Limb (tissue), 2 donors: ENCODE results near the gene TCP11X1.
"Not testable (repeated sequence)": the region's sequence is repeated elsewhere in the genome, so short reads cannot be mapped to it uniquely, and the experiment has no call there.

Experiments
- DNase-seq, 2 donors: peaks; one replicate each; pipeline ENCODE4 v3.0.0-alpha.2; 2016; ENCODE audit errors: extremely low spot score in 2 of 2

The TCP11X1 gene

DNA sequence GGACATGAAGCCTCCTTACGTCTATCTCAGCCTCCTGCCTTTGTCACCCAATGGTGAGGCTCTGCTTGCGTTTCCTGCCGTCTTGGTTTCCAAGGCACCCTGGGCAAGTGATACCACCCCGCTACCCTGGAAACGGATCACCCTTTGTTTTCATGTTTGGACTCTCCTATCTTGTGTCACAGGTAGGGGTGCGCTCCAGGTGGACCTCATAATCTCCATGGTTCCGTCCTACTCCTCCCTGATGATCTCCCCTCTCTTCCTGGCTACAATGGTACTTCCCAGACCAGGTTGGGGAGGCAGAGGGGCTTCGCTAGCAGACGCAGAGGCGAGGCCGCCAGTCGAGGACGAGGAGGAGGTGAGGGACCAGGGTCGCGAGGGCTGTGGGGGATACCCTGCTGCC is at the start of gene TCP11X1:
Gene TCP11X1, plus strand, starts transcription at position 316 of the 400 bp plus-strand sequence.
- DNase-seq = not testable (repeated sequence)

DNA sequence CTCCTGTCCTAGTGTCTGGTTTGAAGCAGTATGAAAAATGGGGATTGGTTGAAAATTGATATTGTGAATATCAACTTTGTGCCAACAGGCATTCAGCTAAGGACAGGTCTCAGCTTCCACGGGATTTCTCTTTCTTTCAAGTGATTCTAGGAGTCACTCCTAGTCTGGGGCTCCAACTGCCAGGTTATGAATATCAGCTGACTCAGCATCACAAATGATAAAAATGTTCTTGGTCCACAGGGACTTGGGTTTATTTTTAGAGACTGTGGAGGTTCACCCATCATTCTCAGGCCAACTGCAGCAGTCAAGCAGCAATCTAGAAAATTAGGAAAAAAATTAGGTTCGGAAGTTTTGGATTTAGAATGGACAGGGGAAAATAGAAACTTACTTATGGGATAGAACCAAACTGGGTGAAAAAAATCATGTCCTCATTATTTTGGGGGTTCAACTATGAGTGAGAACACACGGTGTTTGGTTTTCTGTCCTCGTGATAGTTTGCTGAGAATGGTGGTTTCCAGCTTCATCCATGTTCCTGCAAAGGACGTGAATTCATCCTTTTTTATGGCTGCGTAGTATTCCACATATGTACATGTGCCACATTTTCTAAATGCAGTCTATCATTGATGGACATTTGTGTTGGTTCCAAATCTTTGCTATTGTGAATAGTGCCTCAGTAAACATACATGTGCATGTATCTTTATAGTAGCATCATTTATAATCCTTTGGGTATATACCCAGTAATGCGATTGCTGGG is 29.0 kb upstream of the TCP11X1 start:
- no peak for DNase-seq

DNA sequence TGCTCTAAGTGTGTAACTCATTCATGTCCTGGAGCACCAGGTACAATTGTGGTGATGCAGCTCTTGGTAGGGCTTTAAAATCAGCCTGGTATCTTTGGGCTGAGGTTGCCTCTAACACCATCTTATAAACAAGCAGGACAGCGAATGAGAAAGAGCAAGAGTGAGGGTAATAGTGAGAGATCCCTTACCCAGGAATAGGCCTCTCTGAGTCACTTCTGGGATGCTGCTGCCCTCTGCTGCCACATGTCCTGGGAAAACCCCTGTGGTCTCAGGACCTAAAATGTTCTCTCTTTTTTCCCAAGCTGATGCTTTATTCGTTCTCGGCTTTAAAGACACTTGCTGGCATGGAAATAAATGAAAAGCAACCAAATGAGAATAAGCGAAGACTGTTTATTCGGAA is 7.2 kb upstream of the TCP11X1 start:
- DNase-seq = not testable (repeated sequence)

DNA sequence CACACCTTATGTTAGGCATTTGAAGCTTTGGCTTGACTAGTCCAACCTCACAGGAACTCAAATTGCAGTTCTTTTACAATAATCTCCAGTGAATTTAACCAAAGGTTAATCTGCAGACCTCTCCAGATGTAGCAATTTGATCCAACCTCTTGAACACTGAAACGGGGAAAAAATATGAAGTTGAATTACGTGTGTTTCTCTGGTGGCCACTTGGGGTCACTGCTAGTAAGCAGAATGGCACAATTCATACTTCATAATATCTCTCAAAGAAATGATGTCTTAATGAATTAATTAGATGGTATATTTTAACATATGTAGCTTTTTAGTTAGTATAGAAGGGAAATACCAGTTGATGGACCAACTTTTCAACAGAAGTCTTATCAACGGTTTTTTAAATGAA is 1.4 kb downstream of the TCP11X1 start:
- DNase-seq = not testable (repeated sequence)

DNA sequence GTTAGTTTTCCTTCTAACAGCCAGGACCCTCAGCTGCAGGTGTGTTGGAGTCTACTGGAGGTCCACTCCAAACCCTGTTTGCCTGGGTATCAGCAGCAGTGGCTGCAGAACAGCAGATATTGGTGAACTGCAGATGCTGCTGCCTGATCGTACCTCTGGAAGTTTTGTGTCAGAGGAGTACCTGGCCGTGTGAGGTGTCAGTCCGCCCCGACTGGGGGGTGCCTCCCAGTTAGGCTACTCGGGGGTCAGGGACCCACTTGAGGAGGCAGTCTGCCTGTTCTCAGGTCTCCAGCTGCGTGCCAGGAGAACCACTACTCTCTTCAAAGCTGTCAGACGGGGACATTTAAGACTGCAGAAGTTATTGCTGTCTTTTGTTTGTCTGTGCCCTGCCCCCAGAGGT is 20.6 kb downstream of the TCP11X1 start:
- not testable (repeated sequence) for DNase-seq

DNA sequence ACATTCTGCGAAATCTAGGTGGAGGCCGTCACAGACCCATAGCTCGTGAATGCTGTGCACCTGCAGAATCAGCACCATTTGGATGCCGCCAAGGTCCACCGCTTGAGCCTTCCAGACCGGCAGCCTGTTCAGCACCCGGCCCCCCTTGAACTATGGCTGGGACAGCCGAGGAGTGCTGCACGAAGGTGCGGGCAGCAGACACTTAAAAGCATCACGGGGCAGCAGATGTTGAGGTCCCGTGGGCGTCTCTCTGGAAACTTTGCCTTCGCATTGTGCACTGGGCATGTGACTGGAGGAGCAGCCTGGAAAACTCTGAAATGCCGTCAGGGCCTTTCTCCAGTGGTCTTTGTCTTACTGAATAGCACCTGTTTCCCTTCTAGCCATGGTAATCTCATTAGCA is 25.2 kb downstream of the TCP11X1 start:
- not testable (repeated sequence) for DNase-seq

DNA sequence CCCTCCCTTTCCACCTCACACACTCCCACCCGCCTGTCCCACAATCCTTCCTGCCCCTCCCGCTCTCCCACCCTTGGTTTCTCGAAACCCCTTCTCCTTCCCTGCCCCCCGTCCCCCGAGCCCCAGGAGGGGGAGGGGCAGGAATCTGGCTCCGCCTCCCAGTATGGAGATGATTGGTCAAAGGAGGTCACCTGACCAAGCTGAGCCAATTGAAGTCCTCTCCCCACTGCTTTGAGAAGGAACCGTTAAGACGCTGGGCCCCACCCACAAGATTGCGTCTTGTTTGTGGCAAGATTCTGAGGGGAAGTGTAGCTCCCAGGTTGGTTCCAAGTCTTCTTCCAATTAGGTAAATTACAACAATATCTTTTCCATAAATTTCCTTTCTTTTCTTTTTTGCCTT is 31.8 kb downstream of the TCP11X1 start, which contains the start of gene NXF2:
Gene NXF2, plus strand, starts transcription at position 275 of the 400 bp plus-strand sequence. CDS start 59,912 bp downstream, outside the sequence.
- DNase-seq = not testable (repeated sequence)

DNA sequence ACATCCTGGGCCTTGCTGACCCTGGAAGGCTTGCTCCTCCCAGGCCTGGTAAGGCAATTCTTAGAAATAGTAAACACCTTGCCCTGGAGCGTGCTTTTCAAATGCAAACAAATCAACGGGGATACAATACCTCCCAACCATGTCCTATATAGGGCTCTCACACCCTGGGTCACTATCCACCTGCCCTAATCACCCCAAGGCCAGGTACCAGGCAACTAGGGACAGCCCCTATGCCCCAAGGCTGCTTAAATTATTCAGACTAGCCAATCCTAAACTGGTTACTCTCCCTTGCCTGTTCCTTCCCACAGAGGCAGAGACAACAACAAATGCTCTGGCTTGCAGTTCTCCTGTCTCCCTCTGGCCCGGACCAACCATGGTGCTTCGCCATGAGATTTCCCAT is 57.1 kb downstream of the TCP11X1 start:
- not testable (repeated sequence) for DNase-seq
